Endothelial cell of umbilical vein (primary cell): ENCODE measurements around the gene C1QA. TPM values are rescaled to one million over a fixed set of nuclear protein-coding genes. Genes with fewer than 3 reads are reported as not detected.
A peak's percentile ranks its signal among the peaks of the same experiment; 100 is the strongest.

Source experiments
- BruUV-seq: library from RNA; stranded (reverse); fragments of 400-500 nt; replicated peaks from 2 replicates; lab custom pipeline; 2021; lab: Mats Ljungman, UMichigan
- CTCF ChIA-PET: fragments of 300-600, 350-600 bp; sonication (Branson Sonifier 250); formaldehyde crosslinking; loops from one replicate; lab custom pipeline; 2021; ENCODE audit warnings: antibody characterized with exemption, inconsistent platforms; lab: Charles Lee
- POLR2A ChIA-PET: fragments of 300-600, 350-600 bp; sonication (Branson Sonifier 250); formaldehyde crosslinking; loops from one replicate; lab custom pipeline; 2021; ENCODE audit warnings: antibody characterized with exemption, inconsistent platforms; lab: Charles Lee
- DNase-seq: peaks from one replicate; pipeline ENCODE4 v3.0.0-alpha.2; 2011; ENCODE audit warnings: low read depth, low spot score
- FAIRE-seq: peaks from 2 replicates; lab custom pipeline; 2011; peaks lifted over from hg19 to GRCh38; lab: Jason Lieb, UNC
- H2AFZ ChIP-seq: 2 replicates; pipeline ENCODE4 v1.6.0; 2012; ENCODE audit warnings: low read depth, low read length, control low read depth, inconsistent platforms
- H3K27ac ChIP-seq: 2 replicates; pipeline ENCODE4 v1.5.1; 2011; ENCODE audit warnings: low read depth, mild to moderate bottlenecking, control low read depth, low read length, moderate library complexity; ENCODE audit not compliant: insufficient read depth
- H3K27me3 ChIP-seq, 2 experiments: 2 replicates each; pipeline versions ENCODE4 v1.6.0 to v1.6.1; 2011; ENCODE audit warnings: low read length in 2 of 2, mixed read lengths in 1 of 2; ENCODE audit not compliant: control insufficient read depth in 2 of 2, insufficient read depth in 2 of 2
- H3K36me3 ChIP-seq, 2 experiments: 2 replicates in 1 of 2; 3 replicates in 1 of 2; pipeline ENCODE4 v1.5.1; 2011; ENCODE audit warnings: low read length in 2 of 2, mild to moderate bottlenecking in 1 of 2, moderate library complexity in 1 of 2; ENCODE audit not compliant: control insufficient read depth in 2 of 2, insufficient read depth in 2 of 2; ENCODE audit errors: extremely low read depth in 1 of 2
- H3K4me1 ChIP-seq: 3 replicates; pipeline ENCODE4 v1.5.1; 2011; ENCODE audit warnings: mild to moderate bottlenecking, low read length; ENCODE audit not compliant: control insufficient read depth, insufficient read depth; ENCODE audit errors: extremely low read depth
- H3K4me2 ChIP-seq: 2 replicates; pipeline ENCODE4 v1.6.1; 2011; ENCODE audit warnings: low read length, control low read depth, mixed read lengths; ENCODE audit not compliant: insufficient read depth
- H3K4me3 ChIP-seq, 3 experiments: fragments of 200-600 bp in 1 of 3; sonication (generic), shearing (Covaris generic) in 1 of 3; replicated peaks in 1 of 3; 2 replicates each; pipeline ENCODE4 v1.5.1; 2011 to 2016; ENCODE audit warnings: control low read depth in 3 of 3, low read length in 3 of 3, mild to moderate bottlenecking in 2 of 3, inconsistent platforms in 1 of 3, low read depth in 1 of 3, moderate library complexity in 1 of 3; ENCODE audit not compliant: insufficient read depth in 1 of 3
- H3K79me2 ChIP-seq: 2 replicates; pipeline ENCODE4 v1.6.0; 2012; ENCODE audit warnings: low read length, inconsistent platforms; ENCODE audit not compliant: control insufficient read depth, insufficient read depth
- H3K9ac ChIP-seq: replicated peaks from 2 replicates; pipeline ENCODE3; 2011; ENCODE audit warnings: low read length, control low read depth; ENCODE audit not compliant: insufficient read depth; ENCODE audit errors: extremely low read depth
- H3K9me1 ChIP-seq: replicated peaks from 3 replicates; pipeline ENCODE4 v1.6.0; 2011; ENCODE audit warnings: mild to moderate bottlenecking, low read length; ENCODE audit not compliant: control insufficient read depth, insufficient read depth; ENCODE audit errors: extremely low read depth
- H3K9me3 ChIP-seq: replicated peaks from 2 replicates; pipeline ENCODE4 v1.5.1; 2012; ENCODE audit warnings: low read length, inconsistent platforms; ENCODE audit not compliant: control insufficient read depth, insufficient read depth
- H4K20me1 ChIP-seq: replicated peaks from 2 replicates; pipeline ENCODE3; 2011; ENCODE audit warnings: mild to moderate bottlenecking, low read length; ENCODE audit not compliant: control insufficient read depth, insufficient read depth; ENCODE audit errors: extremely low read depth
- CTCF ChIP-seq, 2 donors: IDR thresholded peaks; 1 replicate in 1 of 2; 2 replicates in 1 of 2; pipeline ENCODE4 v1.5.1; 2011; ENCODE audit warnings: low read length in 2 of 2, mild to moderate bottlenecking in 2 of 2, moderate library complexity in 2 of 2, control low read depth in 1 of 2, inconsistent platforms in 1 of 2, low read depth in 1 of 2; ENCODE audit not compliant: insufficient read depth in 1 of 2; ENCODE audit errors: extremely low read depth in 1 of 2
- EZH2 ChIP-seq: IDR thresholded peaks from 2 replicates; pipeline ENCODE4 v1.6.1; 2012; ENCODE audit warnings: borderline replicate concordance, low read depth, mild to moderate bottlenecking, moderate library complexity, low read length, inconsistent platforms; ENCODE audit not compliant: severe bottlenecking
- FOS ChIP-seq: IDR thresholded peaks from 2 replicates; pipeline ENCODE4 v1.6.1; 2011; ENCODE audit warnings: mild to moderate bottlenecking, low read length, moderate library complexity, borderline replicate concordance; ENCODE audit not compliant: insufficient read depth
- GATA2 ChIP-seq: IDR thresholded peaks from 2 replicates; pipeline ENCODE4 v1.7.0; 2011; ENCODE audit warnings: low read depth, mild to moderate bottlenecking, moderate library complexity, mixed read lengths, low read length; ENCODE audit not compliant: insufficient read length, insufficient read depth
- JUN ChIP-seq: IDR thresholded peaks from 2 replicates; pipeline ENCODE4 v1.6.1; 2011; ENCODE audit warnings: borderline replicate concordance, low read depth; ENCODE audit not compliant: insufficient read length, insufficient read depth
- MAX ChIP-seq: IDR thresholded peaks from 2 replicates; pipeline ENCODE4 v1.6.1; 2011; ENCODE audit not compliant: insufficient read depth, insufficient read length
- MYC ChIP-seq: IDR thresholded peaks from one replicate; pipeline ENCODE4 v1.6.1; 2011; ENCODE audit warnings: mild to moderate bottlenecking, low read depth, low read length
- POLR2A ChIP-seq: IDR thresholded peaks from 2 replicates; pipeline ENCODE4 v1.6.1; 2012; ENCODE audit warnings: low read depth, mild to moderate bottlenecking, control low read depth, low read length
- POLR2AphosphoS5 ChIP-seq: IDR thresholded peaks from 2 replicates; pipeline ENCODE4 v1.6.1; 2012; ENCODE audit warnings: low read depth, mild to moderate bottlenecking, control low read depth, low read length, moderate library complexity; ENCODE audit not compliant: insufficient read depth
- dilution Hi-C: fragments of 300-500 bp; cut with MboI; formaldehyde crosslinking; loops from one replicate; pipeline ENCODE4 v1.15.0; 2019; ENCODE audit warnings: low sequenced_read_pairs; ENCODE audit not compliant: extremely low pct_ligation_motif_present
- intact Hi-C: fragments of 100-400 bp; cut with micrococcal nuclease; formaldehyde crosslinking; loops from one replicate; pipeline ENCODE4 v1.10.0; 2022
- polyA plus RNA-seq, 4 experiments: library from polyadenylated mRNA; depleted of rRNA in 3 of 4; stranded (reverse) in 3 of 4; unstranded in 1 of 4; fragments of >200 nt; gene quantifications; 2 replicates each; pipeline versions ENCODE4 v1.2.1 to v1.2.3, GENCODE V29; 2011 to 2012; ENCODE audit warnings: missing spikeins in 1 of 4
- total RNA-seq: library from RNA; stranded (reverse); gene quantifications from 2 replicates; pipeline ENCODE4 v1.2.3, GENCODE V29; 2021

The C1QA gene
- total and polyA plus RNA-seq, 2 donors (not counting 3 experiments of a cell fraction or from before 2014, with no cell fraction given): not detected

GRCh38 chr1:22665752-22666151 is 29.3 kb downstream of the C1QA start:
- H3K4me2 ChIP-seq: no peak overlapping the region
- DNase-seq (peak; percentile 47), FAIRE-seq (peak; percentile 48)
- H3K9ac ChIP-seq: no peak overlapping the region
- CTCF ChIA-PET: interaction anchor here (0.6 to 7.3 kb wide), 8 partner anchors 9 to 299 kb away, joined by 3 to 125 read pairs (median 4); no protein-coding TSS in a partner anchor
- no peaks in the 10 kb centered on the region for H3K4me1 ChIP-seq
- TF ChIP-seq CTCF (IDR thresholded peaks at IDR 0.05; ENCODE audit: extremely low read depth in 1 of 2, insufficient read depth in 1 of 2, low read depth in 1 of 2, low read length in 2 of 2) (peak; percentile 72 to 79), FOS (no peak), EZH2 (no peak)
- H3K9me1 ChIP-seq: no peaks in the 10 kb centered on the region
- dilution Hi-C loops: loop anchor here (25.0 kb wide), 1 partner anchor 297 kb away; the partner anchor contains the start of gene LACTBL1
- no TSS peak for BruUV-seq
- no peaks in the 10 kb centered on the region for H3K79me2 ChIP-seq
- H3K9me3 ChIP-seq: no peaks in the 10 kb centered on the region
- H4K20me1 ChIP-seq: no peaks in the 10 kb centered on the region
- POLR2A ChIA-PET: no interaction called here
- no peak overlapping the region for H2AFZ ChIP-seq
- H3K27me3 ChIP-seq: peaks cover 2 to 10% of the 10 kb centered on the region in 2 experiments
- intact Hi-C loops: loop anchor here (1.0 kb wide), 2 partner anchors 265 to 299 kb away; no protein-coding TSS in a partner anchor
- no peak overlapping the region for H3K27ac ChIP-seq
- H3K4me3 ChIP-seq: no peak overlapping the region
- no peaks in the 10 kb centered on the region for H3K36me3 ChIP-seq

DNA sequence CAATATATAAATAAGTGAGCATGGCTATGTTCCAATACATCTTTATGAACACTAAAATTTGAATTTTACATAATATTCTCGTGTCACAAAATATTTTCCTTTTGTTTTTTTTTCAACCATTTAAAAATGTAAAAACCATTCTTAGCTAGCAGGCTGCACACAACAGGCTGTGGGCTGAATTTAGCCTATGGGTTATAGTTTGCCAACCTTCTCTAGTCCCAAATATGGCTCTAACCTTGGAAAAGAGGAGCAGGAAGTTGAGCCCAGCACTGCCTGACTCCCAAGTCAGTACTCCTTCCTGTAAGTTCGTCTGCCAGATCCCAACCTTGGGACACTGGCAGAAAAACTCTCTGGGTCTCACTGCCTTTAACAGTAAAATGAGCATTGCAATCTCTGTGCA is 30.0 kb downstream of the C1QA start:
- intact Hi-C loops: loop anchor here (1.0 kb wide), 1 partner anchor 298 kb away; no protein-coding TSS in a partner anchor
- Histone ChIP-seq H4K20me1 (no peaks in the 10 kb centered on the region), H3K27ac (no peak overlapping the region), H3K4me2 (no peak overlapping the region), H3K79me2 (no peaks in the 10 kb centered on the region), H3K4me3 (no peak overlapping the region), H3K9me1 (no peaks in the 10 kb centered on the region), H3K27me3 (peaks cover 3 to 12% of the 10 kb centered on the region in 2 experiments), H2AFZ (no peak overlapping the region), H3K4me1 (no peaks in the 10 kb centered on the region), H3K9ac (no peak overlapping the region), H3K36me3 (no peaks in the 10 kb centered on the region), H3K9me3 (no peaks in the 10 kb centered on the region)
- no peak for FAIRE-seq
- no peak for DNase-seq
- ChIA-PET CTCF (interaction anchor here (1.1 to 7.3 kb wide), 9 partner anchors 36 to 298 kb away, joined by 3 to 125 read pairs (median 4); no protein-coding TSS in a partner anchor), POLR2A (no interaction called here)
- dilution Hi-C loops: loop anchor here (25.0 kb wide), 1 partner anchor 296 kb away; the partner anchor contains the start of gene LACTBL1
- BruUV-seq: no TSS peak
- TF ChIP-seq POLR2A (no peak), JUN (no peak), MYC (no peak), POLR2AphosphoS5 (no peak), MAX (no peak), CTCF (IDR thresholded peaks at IDR 0.05; ENCODE audit: extremely low read depth in 1 of 2, insufficient read depth in 1 of 2, low read depth in 1 of 2, low read length in 2 of 2) (no peak), FOS (no peak), GATA2 (no peak), EZH2 (no peak)
